NCI-H2196 treated with DMSO at 0.1 percent for 48 hours (cell line): ENCODE data around the gene PEX6.
A peak's percentile ranks its signal among the peaks of the same experiment; 100 is the strongest.

ENCODE experiments used
- DNase-seq: peaks from one replicate; lab custom pipeline; 2025; ENCODE audit not compliant: unreplicated experiment; lab: John Stamatoyannopoulos, UW

PEX6 gene

GRCh38 chr6:42936398-42936797 lies 42.6 kb downstream of the PEX6 start:
- DNase-seq = no peak

GRCh38 chr6:42935322-42935721 lies 43.7 kb downstream of the PEX6 start:
- no peak for DNase-seq

DNA sequence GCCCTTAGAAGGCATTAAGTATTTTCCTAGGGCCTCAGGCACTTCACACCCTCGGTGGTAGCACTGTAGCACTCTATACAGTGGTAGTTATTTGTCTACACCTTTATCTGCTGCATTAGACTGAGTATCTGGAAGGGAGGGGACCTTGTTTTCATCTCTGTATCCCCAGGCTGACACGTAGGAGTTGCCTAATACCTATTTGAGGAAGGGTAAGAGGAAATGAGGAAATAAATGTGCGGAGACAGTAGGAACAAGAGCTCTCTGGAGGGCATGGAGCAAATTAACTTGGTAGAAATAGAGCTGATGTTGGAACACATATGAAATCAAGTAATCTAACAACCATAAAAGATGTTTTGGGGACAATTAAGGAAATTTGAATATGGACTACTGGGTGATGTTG lies 45.8 kb downstream of the PEX6 start:
- DNase-seq = no peak

DNA sequence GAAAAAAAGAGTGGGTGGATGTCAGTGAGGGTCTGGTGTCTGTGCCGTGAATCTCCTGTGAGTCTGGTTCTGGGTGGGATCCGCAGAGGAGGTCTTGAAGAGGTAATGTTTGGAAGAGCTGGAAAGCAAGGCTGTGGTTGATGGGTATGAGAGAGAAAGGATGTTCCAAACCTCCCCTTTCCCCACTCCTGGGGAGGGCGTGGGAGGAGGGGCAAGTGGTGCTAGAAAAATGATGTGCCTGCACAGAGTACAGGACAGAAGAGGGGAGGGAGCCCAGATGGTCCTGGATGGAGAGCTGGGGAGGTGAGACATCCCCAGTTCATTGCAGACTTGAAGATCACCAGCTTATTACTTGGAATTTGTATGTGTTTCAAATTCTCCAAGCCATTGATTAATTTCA lies 46.6 kb downstream of the PEX6 start:
- DNase-seq = no peak

DNA sequence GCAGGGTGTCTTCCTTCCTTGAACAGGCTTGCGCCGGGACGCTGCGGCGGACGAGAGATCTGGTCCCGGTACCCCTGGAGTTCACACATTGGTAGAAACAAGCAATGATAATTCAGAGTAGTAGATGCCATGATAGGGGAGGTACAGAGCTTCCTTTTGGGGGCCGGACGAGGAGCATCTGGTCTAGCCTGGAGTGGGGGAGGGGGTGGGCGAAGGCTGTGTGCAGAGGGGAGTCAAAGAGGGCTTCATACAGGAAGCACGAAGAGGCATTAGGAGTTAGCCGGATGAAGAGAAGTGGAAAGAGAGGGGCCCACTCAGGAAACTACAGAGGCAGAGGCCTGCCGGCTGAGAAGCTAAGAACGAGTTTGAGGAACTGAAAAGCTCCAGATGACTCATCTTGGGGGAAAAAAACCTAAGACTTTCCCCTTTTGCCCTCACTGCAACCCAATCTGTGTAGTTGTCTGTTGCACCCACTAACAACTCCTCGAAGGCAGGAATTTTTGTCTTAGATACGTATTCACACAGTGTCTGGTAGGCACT lies 49.1 kb downstream of the PEX6 start:
- DNase-seq = no peak

DNA sequence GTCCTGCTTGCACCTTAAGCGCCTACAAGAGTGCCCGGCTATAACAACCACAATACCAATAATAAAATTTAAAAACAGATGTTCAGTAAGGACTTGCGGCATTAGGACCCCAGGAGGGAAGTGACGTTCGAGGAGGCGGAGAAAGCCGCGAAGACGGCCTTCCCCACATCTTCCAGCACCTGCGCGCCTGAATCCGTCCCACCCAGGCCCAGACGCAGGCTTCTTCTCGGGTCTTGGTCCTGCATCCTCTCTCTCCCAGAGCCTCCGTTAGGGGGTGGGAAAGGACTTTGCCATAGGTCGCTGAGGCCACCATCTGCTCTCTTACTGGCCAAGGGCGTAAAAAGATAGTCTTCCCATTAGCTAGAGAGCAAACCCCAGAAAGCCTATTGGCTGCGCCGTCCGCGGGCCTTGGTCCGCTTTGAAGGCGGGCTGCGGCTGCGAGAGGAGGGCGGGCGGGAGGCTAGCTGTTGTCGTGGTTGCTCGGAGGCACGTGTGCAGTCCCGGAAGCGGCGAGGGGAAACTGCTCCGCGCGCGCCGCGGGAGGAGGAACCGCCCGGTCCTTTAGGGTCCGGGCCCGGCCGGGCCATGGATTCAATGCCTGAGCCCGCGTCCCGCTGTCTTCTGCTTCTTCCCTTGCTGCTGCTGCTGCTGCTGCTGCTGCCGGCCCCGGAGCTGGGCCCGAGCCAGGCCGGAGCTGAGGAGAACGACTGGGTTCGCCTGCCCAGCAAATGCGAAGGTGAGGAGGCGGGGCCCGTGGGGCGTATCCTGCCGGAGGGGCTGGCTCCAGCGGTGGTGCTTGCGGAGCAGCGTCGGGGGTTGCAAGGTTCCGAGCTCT lies 49.8 kb downstream of the PEX6 start, which contains the start of gene CNPY3:
Gene CNPY3, plus strand, starts transcription at position 495 of the 835 bp plus-strand sequence. Its CDS starts 91 bp downstream, at position 586.
- DNase-seq = peak; percentile 98

DNA sequence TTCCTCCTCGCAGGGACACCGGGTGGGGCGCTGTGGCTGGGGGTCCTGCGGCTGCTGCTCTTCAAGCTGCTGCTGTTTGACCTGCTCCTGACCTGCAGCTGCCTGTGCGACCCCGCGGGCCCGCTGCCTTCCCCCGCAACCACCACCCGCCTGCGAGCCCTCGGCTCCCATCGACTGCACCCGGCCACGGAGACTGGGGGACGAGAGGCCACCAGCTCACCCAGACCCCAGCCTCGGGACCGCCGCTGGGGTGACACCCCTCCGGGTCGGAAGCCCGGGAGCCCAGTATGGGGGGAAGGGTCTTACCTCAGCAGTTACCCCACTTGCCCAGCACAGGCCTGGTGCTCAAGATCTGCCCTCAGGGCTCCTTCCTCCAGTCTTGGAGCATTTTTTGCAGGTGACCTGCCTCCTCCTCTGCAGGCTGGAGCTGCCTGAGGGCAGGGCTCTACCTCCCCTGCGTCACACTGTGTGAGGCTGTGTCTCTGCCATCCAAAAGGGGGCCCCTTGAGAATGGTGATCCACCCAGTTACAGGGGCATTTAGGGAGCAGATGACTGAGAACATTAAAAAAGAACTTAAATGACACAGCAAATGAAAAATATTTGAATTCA lies 53.6 kb downstream of the PEX6 start:
- no peak for DNase-seq

DNA sequence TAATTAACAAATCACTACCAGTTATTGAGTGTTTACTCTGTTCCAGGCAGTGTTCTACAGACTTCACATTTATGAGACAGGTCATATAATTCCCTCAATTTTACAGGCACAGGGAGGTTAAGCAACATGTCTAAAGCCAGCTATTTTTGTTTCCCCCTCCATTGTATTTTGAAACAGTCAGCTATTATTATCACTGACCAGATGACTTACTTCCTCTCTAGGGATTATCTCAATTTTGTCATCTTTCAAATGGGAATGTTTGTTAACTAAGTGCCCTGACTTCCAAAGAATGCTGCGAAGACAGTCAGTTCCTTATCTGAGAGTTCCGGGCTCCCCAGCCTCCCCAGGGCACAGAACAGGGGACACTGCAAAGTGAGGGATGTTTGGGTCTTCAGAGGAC lies 55.3 kb downstream of the PEX6 start:
- no peak for DNase-seq

DNA sequence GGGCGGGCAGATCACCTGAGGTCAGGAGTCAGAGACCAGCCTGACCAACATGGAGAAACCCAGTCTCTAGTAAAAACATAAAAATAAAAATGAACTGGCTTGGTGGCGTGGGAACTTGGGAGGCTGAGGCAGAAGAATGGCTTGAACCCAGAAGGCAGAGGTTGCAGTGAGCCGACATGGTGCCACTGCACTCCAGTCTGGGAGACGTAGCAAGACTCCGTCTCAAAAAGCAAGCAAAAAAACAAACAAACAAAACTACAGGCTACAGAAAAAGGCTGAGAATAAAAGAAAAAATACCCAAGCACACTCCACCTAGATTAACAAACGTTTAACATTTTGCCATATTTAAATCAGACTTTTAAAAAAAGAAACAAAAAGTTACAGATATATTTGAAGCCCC lies 57.2 kb downstream of the PEX6 start:
- no peak for DNase-seq

DNA sequence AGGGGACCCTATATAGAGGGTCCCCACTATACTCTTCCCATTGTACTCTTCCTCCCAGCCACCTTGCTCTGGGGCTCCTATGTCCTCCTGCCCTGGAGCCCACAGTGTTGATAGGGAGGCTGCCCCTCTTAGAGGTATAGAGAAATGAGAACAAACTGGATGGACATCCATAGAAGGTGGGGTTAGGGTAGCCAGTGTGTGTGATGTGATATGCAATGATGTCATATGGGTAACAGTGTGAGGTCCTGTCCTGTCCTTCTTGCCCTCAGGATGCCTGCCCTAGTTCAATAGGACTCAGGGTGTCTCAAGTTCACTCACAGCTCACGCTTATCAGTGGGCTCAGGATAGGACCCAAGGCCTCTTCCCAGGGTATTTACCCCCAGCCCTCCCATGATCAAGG lies 62.7 kb downstream of the PEX6 start:
- no peak for DNase-seq

DNA sequence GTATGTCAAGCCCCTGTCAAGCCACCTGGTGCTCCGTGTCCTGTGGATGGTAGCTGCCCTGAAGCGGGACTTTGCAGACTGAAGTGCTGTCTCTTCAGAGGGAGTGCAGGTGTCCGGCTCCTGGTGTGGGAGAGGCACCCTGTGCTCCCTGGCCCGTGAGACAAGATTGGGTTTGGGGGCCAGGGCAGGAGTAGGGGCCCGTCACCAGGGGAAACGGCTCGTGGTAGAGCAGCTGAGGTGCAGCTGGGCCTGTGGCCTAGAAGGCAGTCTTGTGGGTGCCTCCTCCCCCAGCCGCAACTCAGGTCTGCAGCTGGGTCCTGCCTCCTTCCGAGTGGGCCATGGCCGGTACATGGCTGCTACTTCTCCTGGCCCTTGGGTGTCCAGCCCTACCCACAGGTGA lies 63.2 kb downstream of the PEX6 start, which contains the start of gene PTCRA:
Gene PTCRA, plus strand, starts transcription at position 322 of the 400 bp plus-strand sequence. Its CDS starts 17 bp downstream, at position 339.
- DNase-seq = no peak

DNA sequence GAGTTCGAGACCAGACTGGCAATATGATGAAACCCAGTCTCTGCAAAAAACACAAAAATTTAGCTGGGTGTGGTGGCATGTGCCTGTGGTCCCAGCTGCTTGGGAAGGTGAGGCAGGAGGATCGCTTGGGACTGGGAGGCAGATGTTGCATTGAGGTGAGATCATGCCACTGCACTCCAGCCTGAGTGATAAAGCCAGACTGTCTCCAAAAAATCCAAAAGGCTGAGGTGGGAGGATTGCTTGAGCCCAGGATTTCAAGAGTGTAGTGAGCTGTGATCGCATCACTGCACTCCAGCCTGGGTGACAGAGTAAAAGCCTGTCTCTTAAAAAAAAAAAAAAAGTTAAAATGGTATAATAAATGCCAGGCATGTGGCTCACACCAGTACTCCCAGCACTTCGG lies 64.4 kb downstream of the PEX6 start:
- DNase-seq = no peak
